Panc1 (cell line): Measurements from ENCODE around the gene NRP1. TPM values are rescaled to one million over a fixed set of nuclear protein-coding genes. Genes with fewer than 3 reads are reported as not detected.

Source experiments
- ATAC-seq: fragments of 200-7000 bp; cut with Tn5 transposase; 2 replicates; pipeline ENCODE4 v1.9.1; 2020; ENCODE audit warnings: mild to moderate bottlenecking, moderate library complexity
- BruUV-seq: library from RNA; stranded (reverse); fragments of 400-500 nt; replicated peaks from 2 replicates; lab custom pipeline; 2021; lab: Mats Ljungman, UMichigan
- CTCF ChIA-PET: fragments of 300-600 bp; sonication (Branson Sonifier 250); formaldehyde crosslinking; loops from one replicate; lab custom pipeline; 2022; ENCODE audit warnings: antibody characterized with exemption; lab: Charles Lee
- POLR2A ChIA-PET: fragments of 300-600 bp; sonication (Branson Sonifier 250); formaldehyde crosslinking; loops from one replicate; lab custom pipeline; 2022; ENCODE audit warnings: antibody characterized with exemption; lab: Charles Lee
- DNase-seq: peaks from one replicate; pipeline ENCODE4 v3.0.0-alpha.2; 2010; ENCODE audit warnings: low read depth, low spot score
- H3K27ac ChIP-seq: 2 replicates; pipeline ENCODE4 v1.5.1; 2011; ENCODE audit warnings: mild to moderate bottlenecking, low read length, inconsistent platforms
- H3K27me3 ChIP-seq: fragments of 200-500 bp; sonication (Bioruptor generic); 2 replicates; pipeline ENCODE4 v1.6.0; 2014; ENCODE audit warnings: low read length, inconsistent platforms; ENCODE audit not compliant: control insufficient read depth, insufficient read depth
- H3K36me3 ChIP-seq: fragments of 200-500 bp; sonication (Bioruptor generic); 2 replicates; pipeline ENCODE4 v1.5.1; 2014; ENCODE audit warnings: inconsistent platforms, mild to moderate bottlenecking, low read length, moderate library complexity; ENCODE audit not compliant: control insufficient read depth, insufficient read depth
- H3K4me1 ChIP-seq: 2 replicates; pipeline ENCODE4 v1.5.1; 2011; ENCODE audit warnings: inconsistent platforms, mild to moderate bottlenecking, low read length, moderate library complexity; ENCODE audit not compliant: control insufficient read depth, insufficient read depth
- H3K4me3 ChIP-seq, 2 experiments: 2 replicates each; pipeline ENCODE4 v1.5.1; 2011 to 2012; ENCODE audit warnings: low read depth in 2 of 2, low read length in 2 of 2, mild to moderate bottlenecking in 2 of 2, inconsistent platforms in 1 of 2, moderate library complexity in 1 of 2
- H3K9me3 ChIP-seq: fragments of 200-500 bp; sonication (Bioruptor generic); 2 replicates; pipeline ENCODE4 v1.5.1; 2014; ENCODE audit warnings: low read depth, mild to moderate bottlenecking, inconsistent platforms, low read length, moderate library complexity; ENCODE audit not compliant: control insufficient read depth, insufficient read depth
- CTCF ChIP-seq: fragments of 450-650 bp; IDR thresholded peaks from 2 replicates; pipeline ENCODE4 v1.5.1; 2017; ENCODE audit warnings: mild to moderate bottlenecking
- POLR2AphosphoS5 ChIP-seq: IDR thresholded peaks from 2 replicates; pipeline ENCODE4 v1.6.1; 2012; ENCODE audit warnings: mild to moderate bottlenecking, low read depth, low read length, moderate library complexity
- SIN3A ChIP-seq: IDR thresholded peaks from 2 replicates; pipeline ENCODE4 v1.6.1; 2012; ENCODE audit warnings: low read depth, mild to moderate bottlenecking, low read length, moderate library complexity, borderline replicate concordance; ENCODE audit not compliant: insufficient read depth
- TCF7L2 ChIP-seq: IDR thresholded peaks from 2 replicates; pipeline ENCODE4 v1.6.1; 2011; ENCODE audit warnings: mild to moderate bottlenecking, low read depth, low read length, inconsistent platforms
- in situ Hi-C: cut with HindIII; loops from 2 replicates; pipeline ENCODE4 v1.10.0; 2016; ENCODE audit warnings: low sequenced_read_pairs, low pct_unique_long_range_greater_than_20kb
- intact Hi-C: fragments of 100-400 bp; cut with micrococcal nuclease; formaldehyde crosslinking; loops from one replicate; pipeline ENCODE4 v1.10.0; 2022; ENCODE audit not compliant: unreplicated experiment
- total RNA-seq: library from RNA; stranded (reverse); gene quantifications from one replicate; pipeline ENCODE4 v1.2.1, GENCODE V29; 2021; ENCODE audit not compliant: unreplicated experiment
- TF ChIP-seq, protein P1 (sequence below), 2 experiments: IDR thresholded peaks; 2 replicates each; pipeline ENCODE4 v1.6.1; 2011 to 2012; ENCODE audit warnings: low read depth in 2 of 2, control low read depth in 1 of 2, low read length in 1 of 2, mild to moderate bottlenecking in 1 of 2, moderate library complexity in 1 of 2; ENCODE audit not compliant: insufficient read depth in 1 of 2

The NRP1 gene
- total RNA-seq, 1 experiment from 2014 or later = 93.4 TPM

DNA sequence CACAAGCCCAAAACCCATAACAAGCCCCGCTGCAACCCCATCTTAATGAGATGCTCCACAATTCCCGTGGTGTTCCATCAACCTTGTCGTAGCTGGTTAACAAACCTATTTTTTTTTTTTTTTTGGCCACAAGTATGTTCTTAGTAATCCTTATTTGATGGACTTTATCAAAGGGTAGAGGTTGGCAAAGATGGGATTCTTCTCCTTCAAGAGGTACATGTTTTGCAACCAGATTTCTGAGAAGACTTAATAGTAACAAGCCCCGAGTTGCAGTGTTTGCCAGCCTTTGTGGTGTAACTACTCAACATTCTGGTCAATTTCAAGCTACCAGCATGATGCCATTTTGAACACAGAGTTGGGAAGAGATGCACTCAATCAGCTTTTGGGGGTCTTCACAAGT lies 181.7 kb downstream of the NRP1 start:
- POLR2A ChIA-PET = interaction anchor here (0.7 kb wide), 1 partner anchor 111 kb away, joined by 4 read pairs; no protein-coding TSS in a partner anchor
- Histone ChIP-seq H3K9me3 (no peaks in the 10 kb centered on the region), H3K36me3 (no peaks in the 10 kb centered on the region), H3K27ac (peak overlapping the region; percentile 29; the same call in 1 of the 2 replicates), H3K27me3 (no peaks in the 10 kb centered on the region), H3K4me1 (peaks cover 8% of the 10 kb centered on the region; the same call in 1 of the 2 replicates), H3K4me3 (no peak overlapping the region)
- ATAC-seq = no peak
- TF ChIP-seq SIN3A (no peak), CTCF (no peak), POLR2AphosphoS5 (no peak), TCF7L2 (no peak)
- TF ChIP-seq, protein P1, sequence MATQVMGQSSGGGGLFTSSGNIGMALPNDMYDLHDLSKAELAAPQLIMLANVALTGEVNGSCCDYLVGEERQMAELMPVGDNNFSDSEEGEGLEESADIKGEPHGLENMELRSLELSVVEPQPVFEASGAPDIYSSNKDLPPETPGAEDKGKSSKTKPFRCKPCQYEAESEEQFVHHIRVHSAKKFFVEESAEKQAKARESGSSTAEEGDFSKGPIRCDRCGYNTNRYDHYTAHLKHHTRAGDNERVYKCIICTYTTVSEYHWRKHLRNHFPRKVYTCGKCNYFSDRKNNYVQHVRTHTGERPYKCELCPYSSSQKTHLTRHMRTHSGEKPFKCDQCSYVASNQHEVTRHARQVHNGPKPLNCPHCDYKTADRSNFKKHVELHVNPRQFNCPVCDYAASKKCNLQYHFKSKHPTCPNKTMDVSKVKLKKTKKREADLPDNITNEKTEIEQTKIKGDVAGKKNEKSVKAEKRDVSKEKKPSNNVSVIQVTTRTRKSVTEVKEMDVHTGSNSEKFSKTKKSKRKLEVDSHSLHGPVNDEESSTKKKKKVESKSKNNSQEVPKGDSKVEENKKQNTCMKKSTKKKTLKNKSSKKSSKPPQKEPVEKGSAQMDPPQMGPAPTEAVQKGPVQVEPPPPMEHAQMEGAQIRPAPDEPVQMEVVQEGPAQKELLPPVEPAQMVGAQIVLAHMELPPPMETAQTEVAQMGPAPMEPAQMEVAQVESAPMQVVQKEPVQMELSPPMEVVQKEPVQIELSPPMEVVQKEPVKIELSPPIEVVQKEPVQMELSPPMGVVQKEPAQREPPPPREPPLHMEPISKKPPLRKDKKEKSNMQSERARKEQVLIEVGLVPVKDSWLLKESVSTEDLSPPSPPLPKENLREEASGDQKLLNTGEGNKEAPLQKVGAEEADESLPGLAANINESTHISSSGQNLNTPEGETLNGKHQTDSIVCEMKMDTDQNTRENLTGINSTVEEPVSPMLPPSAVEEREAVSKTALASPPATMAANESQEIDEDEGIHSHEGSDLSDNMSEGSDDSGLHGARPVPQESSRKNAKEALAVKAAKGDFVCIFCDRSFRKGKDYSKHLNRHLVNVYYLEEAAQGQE (IDR thresholded peaks at IDR 0.05; ENCODE audit: insufficient read depth in 1 of 2, low read depth in 2 of 2, low read length in 1 of 2) = no peak
- intact Hi-C loops = loop anchor here (10.0 kb wide), 1 partner anchor 138 kb away; no protein-coding TSS in a partner anchor
- CTCF ChIA-PET = interaction anchor here (0.7 kb wide), 1 partner anchor 164 kb away, joined by 7 read pairs; no protein-coding TSS in a partner anchor
- no peak for DNase-seq
- no TSS peak for BruUV-seq
- in situ Hi-C loops = no loop called here

DNA sequence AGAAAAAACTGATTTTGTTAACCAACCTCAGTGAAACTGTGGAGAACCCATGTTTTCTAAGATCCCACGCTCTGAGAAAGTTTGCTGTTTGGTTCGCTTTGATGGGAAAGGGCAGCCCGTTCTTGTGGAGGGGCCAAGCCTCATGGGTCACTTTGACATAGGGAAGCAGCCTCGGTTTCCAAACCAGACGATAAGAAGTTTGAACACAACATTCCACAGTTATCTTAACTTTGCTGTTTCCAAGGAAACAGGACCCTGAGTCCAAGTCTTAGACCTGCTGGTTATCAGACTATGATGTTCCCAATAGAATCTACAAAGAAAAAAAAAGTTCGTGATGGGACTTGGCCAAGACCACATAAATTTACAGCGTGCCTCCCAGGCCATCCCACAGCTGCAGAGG lies 182.3 kb downstream of the NRP1 start:
- Histone ChIP-seq H3K27ac (peak overlapping the region; percentile 10; the same call in 1 of the 2 replicates), H3K27me3 (no peaks in the 10 kb centered on the region), H3K4me1 (peaks cover 8% of the 10 kb centered on the region; the same call in 1 of the 2 replicates), H3K36me3 (no peaks in the 10 kb centered on the region), H3K4me3 (no peak overlapping the region), H3K9me3 (no peaks in the 10 kb centered on the region)
- in situ Hi-C loops (no loop called here), intact Hi-C loops (loop anchor here (10.0 kb wide), 1 partner anchor 137 kb away; no protein-coding TSS in a partner anchor)
- TF ChIP-seq POLR2AphosphoS5 = no peak
- TF ChIP-seq, protein P1 (IDR thresholded peaks at IDR 0.05; ENCODE audit: insufficient read depth in 1 of 2, low read depth in 2 of 2, low read length in 1 of 2) = no peak
- TF ChIP-seq SIN3A = no peak
- TF ChIP-seq TCF7L2 = no peak
- ChIA-PET CTCF (no interaction called here), POLR2A (no interaction called here)
- no TSS peak for BruUV-seq
- DNase-seq (no peak), ATAC-seq (no peak)
